ENCODE data around the gene ITPR2.
"Not testable (repeated sequence)": the region's sequence is repeated elsewhere in the genome, so short reads cannot be mapped to it uniquely, and the experiment has no call there.

DNA sequence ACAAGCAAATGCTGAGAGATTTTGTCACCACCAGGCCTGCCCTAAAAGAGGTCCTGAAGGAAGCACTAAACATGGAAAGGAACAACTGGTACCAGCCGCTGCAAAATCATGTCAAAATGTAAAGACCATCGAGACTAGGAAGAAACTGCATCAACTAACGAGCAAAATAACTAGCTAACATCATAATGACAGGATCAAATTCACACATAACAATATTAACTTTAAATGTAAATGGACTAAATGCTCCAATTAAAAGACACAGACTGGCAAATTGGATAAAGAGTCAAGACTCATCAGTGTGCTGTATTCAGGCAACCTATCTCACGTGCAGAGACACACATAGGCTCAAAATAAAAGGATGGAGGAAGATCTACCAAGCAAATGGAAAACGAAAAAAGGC, 161.5 kb downstream of the ITPR2 start:
- TF ChIP-seq, protein P1, sequence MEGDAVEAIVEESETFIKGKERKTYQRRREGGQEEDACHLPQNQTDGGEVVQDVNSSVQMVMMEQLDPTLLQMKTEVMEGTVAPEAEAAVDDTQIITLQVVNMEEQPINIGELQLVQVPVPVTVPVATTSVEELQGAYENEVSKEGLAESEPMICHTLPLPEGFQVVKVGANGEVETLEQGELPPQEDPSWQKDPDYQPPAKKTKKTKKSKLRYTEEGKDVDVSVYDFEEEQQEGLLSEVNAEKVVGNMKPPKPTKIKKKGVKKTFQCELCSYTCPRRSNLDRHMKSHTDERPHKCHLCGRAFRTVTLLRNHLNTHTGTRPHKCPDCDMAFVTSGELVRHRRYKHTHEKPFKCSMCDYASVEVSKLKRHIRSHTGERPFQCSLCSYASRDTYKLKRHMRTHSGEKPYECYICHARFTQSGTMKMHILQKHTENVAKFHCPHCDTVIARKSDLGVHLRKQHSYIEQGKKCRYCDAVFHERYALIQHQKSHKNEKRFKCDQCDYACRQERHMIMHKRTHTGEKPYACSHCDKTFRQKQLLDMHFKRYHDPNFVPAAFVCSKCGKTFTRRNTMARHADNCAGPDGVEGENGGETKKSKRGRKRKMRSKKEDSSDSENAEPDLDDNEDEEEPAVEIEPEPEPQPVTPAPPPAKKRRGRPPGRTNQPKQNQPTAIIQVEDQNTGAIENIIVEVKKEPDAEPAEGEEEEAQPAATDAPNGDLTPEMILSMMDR (conservative IDR thresholded peaks at IDR 0.05; ENCODE audit: low read depth, low read length): not testable (repeated sequence)
- TF ChIP-seq EZH2 (IDR thresholded peaks at IDR 0.05; ENCODE audit: low read length, unreplicated experiment): not testable (repeated sequence)

Data from PC-3 (cell line).